ENCODE data around the gene TOM1L2.
A peak's percentile ranks its signal among the peaks of the same experiment; 100 is the strongest.
"Not testable (repeated sequence)": the region's sequence is repeated elsewhere in the genome, so short reads cannot be mapped to it uniquely, and the experiment has no call there.

Gene TOM1L2

GRCh38 chr17:17921192-17922069, 50.8 kb downstream of the TOM1L2 start:
- peak in 1 of 2 donors; percentile 34 for DNase-seq

DNA sequence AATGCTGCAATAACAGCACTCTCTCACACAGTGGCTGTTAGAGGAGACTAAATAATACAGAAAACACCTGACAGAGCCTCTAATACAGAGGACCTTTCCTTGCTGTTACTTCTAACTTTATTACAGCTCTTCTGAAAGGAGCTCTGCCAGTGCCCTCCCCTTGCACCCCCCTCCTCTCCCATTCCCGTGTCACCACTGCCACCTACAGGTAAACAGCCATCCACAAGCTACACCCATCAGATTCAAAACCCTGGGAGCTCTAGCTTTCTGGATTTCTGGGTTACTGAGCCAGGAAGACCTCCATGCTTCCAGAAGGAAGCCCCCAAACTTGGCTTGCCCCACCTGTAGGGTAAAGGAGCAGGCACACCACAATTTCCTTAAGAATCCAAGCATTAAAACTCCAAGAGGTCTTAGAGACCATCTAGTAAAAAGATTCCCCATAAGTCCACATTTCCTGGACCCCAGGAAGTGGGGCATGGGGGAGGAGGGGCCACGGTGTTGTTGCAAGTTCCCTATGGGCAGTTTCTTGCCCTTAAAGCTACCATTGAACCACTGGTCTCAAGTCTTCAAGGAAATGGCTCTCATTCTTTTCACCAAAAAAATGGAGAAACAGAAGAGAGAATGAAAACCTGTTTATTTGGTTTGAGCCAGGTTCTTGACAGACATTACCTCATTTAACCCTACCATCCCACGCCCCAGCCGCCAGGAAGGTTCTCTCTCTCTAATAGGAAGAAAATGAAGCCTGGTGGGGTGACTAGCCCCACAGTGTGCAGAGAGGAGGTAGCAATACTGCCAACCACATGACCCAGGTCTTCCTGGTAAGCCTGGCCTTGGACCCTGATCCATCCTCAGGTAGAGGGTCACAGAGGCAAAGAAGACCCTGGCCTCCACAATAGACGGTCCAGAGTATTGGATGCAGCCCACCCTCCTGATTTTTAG, 52.8 kb downstream of the TOM1L2 start:
- DNase-seq = peak; percentile 52 to 55

- no peak for DNase-seq
These were observed 54.8 kb downstream of the TOM1L2 start for GRCh38 chr17:17917394-17917793.

DNA sequence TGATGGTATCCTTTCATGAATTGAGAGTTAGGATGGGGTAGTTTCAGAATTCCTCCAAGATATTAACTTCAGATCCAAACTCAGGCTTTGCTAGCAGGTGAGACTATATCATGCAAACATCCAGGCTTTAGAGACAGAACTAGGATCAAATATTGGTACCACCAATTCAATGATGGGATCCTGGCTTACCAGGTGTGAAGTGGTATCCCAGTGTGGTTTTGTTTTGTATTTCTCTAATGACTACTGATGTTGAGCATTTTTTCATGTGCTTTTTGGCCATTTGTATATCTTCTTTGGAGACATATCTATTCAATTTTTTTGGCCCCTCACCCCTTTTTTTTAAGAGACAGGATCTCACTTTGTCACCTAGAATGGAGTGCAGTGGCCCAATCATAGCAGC, 57.0 kb downstream of the TOM1L2 start:
- DNase-seq = no peak

- DNase-seq = peak in 1 of 2 donors; percentile 42
These were observed 58.4 kb downstream of the TOM1L2 start for GRCh38 chr17:17913695-17914332.

GRCh38 chr17:17912336-17912735, 59.9 kb downstream of the TOM1L2 start:
- not testable (repeated sequence) for DNase-seq

DNA sequence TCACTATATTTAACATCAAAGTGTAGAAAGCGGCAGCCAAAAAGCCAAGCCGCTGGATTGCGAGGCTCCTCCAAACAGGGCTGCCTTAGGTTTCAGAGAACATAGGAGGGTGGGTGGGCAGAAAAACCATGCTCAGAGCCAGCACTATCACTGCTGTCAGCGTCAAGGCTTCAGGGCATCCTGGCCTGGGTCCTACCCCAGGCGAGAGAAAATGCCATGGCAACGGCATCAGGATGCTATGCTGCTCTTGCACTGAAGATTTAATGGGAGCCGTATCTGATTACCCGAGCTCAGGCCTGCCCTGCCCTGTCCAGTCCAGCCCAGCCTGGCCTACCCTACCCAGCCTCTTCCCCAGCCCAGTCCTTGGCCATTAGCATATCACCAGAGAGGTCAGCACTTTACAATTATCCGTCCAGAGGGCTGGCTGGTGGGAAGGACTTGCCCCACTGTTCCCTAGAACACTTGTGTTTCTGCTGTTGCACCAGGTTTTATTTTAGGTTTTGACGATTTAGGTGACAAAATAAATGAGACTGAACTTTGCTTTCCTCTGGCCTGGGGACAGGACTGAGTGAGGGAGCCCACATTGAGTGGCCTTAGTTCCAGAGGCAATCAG, 61.1 kb downstream of the TOM1L2 start:
- DNase-seq = no peak

- no peak for DNase-seq
These were observed 62.1 kb downstream of the TOM1L2 start for GRCh38 chr17:17910060-17910459.

- DNase-seq = no peak
These were observed 63.1 kb downstream of the TOM1L2 start for GRCh38 chr17:17909078-17909477.

- no peak for DNase-seq
These were observed 64.7 kb downstream of the TOM1L2 start for GRCh38 chr17:17907469-17907868.

DNA sequence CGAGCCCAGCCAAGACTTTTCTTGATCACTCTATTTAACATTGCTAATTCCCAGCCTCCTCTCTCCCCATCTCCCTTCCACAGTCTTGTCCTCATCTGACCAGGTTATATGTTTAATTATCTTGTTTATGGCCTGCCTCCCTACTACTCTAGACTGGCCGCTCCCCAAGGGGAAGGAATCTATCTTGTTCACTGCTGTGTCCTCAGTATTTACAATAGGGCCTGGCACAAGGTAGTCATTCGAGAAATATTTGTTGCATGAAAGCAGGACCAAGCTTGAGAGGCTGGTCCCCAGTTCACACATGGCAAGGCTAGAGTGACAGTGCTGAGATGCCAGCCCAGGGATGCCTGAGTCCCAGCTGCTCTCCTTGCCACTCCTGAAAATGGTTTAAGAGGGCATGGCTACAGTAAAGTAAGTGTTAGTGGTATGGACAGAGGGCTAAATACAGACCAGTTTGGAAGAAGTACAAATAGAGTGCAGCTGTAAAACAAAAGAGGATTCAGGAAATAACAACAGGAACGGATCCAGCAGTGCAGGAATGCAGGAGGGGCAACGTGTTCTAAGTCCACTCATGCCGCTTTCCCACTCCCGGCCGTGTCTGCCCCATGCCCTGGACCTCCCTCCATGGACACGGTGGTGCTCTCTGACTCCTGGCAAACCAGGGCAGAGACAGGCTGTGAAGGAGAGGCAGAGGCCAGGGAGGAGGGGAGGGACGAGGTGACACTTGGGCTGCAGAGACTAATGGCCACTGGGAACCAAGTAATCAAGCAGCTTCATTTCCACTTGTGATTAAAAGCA, 65.6 kb downstream of the TOM1L2 start:
- DNase-seq = no peak

DNA sequence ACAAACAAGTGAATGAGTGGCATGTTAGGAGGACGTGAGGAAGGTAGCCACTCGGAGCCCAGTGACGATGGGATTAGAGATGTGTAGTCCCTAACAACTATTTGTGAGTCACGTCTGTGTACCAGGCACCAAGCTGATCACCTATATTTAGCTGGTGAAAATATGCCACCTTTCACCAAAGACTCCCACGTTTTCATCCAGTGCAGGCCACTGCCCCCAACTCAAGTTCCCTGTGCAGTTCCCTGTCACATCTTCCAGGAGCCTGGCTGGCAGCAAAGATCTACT, 67.2 kb downstream of the TOM1L2 start:
- no peak for DNase-seq

GRCh38 chr17:17904166-17905035, 67.8 kb downstream of the TOM1L2 start:
- no peak for DNase-seq

DNA sequence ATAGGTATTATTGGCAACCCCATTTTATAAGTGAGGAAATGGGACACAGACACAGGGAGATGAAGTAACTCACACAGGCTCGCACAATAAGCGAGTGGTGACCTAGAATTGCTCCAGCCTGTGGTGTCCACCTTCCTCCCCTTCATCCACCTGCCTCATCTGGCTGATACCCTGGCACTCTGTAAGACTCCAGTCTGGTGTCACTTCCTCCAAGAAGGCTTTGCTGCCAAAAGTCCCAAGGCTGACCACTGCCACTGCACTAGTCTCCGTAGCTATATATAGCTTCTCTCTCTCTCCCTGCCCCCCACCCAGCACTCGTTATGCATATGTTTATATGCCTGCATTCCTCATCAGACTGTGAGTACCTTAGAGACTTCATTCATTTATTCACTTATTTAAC, 69.3 kb downstream of the TOM1L2 start:
- no peak for DNase-seq

GRCh38 chr17:17902376-17902775, 69.8 kb downstream of the TOM1L2 start:
- DNase-seq = no peak

GRCh38 chr17:17900615-17901520, 71.3 kb downstream of the TOM1L2 start:
- peak; percentile 71 to 84 for DNase-seq

DNA sequence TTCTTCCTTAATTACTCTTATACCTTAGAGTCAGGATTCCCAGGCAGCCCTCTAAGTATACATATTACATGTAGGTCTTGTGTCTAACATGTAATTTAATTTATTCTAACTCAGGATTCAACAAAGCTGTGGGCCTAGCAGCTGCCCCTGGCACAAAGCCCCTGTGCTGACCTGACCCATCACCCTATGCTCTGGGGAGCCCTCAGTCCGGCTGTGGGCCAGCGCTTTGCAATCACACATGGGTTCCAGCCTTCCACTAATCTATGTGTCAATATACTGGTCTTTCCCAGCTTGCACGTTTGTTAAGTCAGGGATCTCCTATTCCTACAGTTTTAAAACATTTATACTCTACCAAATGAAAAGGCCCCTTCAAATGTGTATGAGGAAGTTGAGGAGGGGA, 72.7 kb downstream of the TOM1L2 start:
- DNase-seq = no peak

DNA sequence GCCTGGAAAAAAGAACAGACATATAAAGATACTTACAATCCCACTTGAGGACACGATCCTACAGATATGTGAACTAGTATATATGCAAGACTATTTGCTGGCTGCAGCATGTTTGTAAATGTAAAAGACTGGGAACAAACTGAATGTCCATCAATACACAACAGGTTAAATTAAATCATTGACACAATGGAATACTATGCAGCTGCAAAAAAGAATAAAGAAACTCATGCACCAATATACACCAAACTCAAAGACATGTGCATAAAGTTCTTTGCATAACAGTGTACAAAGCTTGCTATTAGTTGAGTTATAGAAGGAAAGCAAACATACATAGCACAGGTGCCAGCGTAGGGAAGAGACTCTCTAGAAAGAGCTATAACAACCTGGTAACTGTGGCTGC, 73.5 kb downstream of the TOM1L2 start:
- DNase-seq = no peak

DNA sequence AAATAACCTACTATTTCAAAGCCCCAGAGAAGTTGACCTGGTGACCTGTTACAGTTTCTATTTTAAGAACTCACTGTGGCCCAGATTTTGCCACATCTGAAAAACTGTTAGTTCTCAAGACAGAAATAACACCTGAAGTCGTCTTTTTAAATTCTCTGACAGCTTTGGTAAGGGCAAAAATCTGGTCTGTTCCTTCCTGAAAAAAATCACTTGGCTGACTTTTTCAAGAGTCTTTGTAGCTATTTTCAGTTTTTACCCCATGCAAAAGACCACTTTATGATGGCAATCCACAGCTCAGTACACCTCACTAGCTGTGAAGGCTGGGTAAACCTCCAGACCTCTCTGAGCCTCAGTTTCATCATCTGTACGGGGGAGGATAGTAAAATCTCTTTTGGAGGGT, 74.8 kb downstream of the TOM1L2 start:
- no peak for DNase-seq

DNA sequence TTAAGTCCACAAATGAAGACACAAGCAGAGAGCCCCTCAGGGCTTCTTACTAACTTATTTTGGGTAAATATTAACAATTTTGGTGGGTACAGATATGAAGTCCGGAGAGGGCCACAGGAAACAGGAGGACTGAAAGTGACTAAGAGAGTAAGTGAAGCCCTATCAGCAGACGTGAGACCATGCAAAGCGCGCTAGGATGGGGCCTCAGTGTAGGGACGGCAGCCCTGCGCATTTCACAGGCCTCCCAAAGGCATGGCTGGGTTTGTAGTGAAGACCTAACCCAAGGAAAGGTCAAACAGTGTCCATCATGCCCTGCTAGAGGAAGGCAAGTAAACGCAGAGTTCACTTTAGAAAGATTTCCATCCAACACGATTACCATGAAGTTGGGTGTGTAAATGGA, 75.5 kb downstream of the TOM1L2 start:
- DNase-seq = no peak
